GM23338 (cell line): ENCODE data around the gene AGAP9. TPM values are rescaled to one million over a fixed set of nuclear protein-coding genes. Genes with fewer than 3 reads are reported as not detected.
"Not testable (repeated sequence)": the region's sequence is repeated elsewhere in the genome, so short reads cannot be mapped to it uniquely, and the experiment has no call there.

ENCODE experiments used
- ATAC-seq: fragments of 200-7000 bp; cut with Tn5 transposase; 3 replicates; pipeline ENCODE4 v1.9.1; 2020
- DNase-seq: peaks from one replicate; pipeline ENCODE4 v3.0.0-alpha.2; 2015; ENCODE audit warnings: low spot score
- H2AFZ ChIP-seq: fragments of 200-600 bp; sonication (generic); 2 replicates; pipeline ENCODE4 v1.8.0; 2016; ENCODE audit warnings: antibody characterized with exemption, mild to moderate bottlenecking, moderate library complexity
- H3F3A ChIP-seq: fragments of 200-600 bp; sonication (generic); replicated peaks from 2 replicates; pipeline ENCODE4 v1.8.0; 2017; ENCODE audit warnings: antibody characterized with exemption, mixed run types, low read depth
- H3K27ac ChIP-seq: fragments of 200-600 bp; sonication (generic); 2 replicates; pipeline ENCODE4 v1.6.1; 2016; ENCODE audit warnings: low read depth
- H3K27me3 ChIP-seq: fragments of 200-600 bp; sonication (generic); 2 replicates; pipeline ENCODE4 v1.8.0; 2016; ENCODE audit warnings: mild to moderate bottlenecking, mixed run types, moderate library complexity; ENCODE audit not compliant: insufficient read depth
- H3K36me3 ChIP-seq: fragments of 200-600 bp; sonication (generic); 2 replicates; pipeline ENCODE4 v1.8.0; 2016; ENCODE audit warnings: mild to moderate bottlenecking; ENCODE audit not compliant: insufficient read depth
- H3K4me1 ChIP-seq: fragments of 200-600 bp; sonication (generic); 2 replicates; pipeline ENCODE4 v1.8.0; 2016; ENCODE audit warnings: mild to moderate bottlenecking, moderate library complexity; ENCODE audit not compliant: insufficient read depth
- H3K4me2 ChIP-seq: fragments of 200-600 bp; sonication (generic); 2 replicates; pipeline ENCODE4 v1.7.1; 2017; ENCODE audit warnings: mixed run types
- H3K4me3 ChIP-seq: fragments of 200-600 bp; sonication (generic); 2 replicates; pipeline ENCODE4 v1.6.1; 2016; ENCODE audit warnings: mixed run types
- H3K79me2 ChIP-seq: fragments of 200-600 bp; sonication (generic); replicated peaks from 2 replicates; pipeline ENCODE4 v1.8.0; 2017; ENCODE audit warnings: mild to moderate bottlenecking; ENCODE audit not compliant: insufficient read depth
- H3K9me2 ChIP-seq: fragments of 200-600 bp; sonication (generic); 2 replicates; pipeline ENCODE4 v1.8.0; 2017; ENCODE audit not compliant: insufficient read depth
- H4K20me1 ChIP-seq: fragments of 200-600 bp; sonication (generic); replicated peaks from 2 replicates; pipeline ENCODE4 v1.8.0; 2017; ENCODE audit warnings: mild to moderate bottlenecking; ENCODE audit not compliant: insufficient read depth
- H3K27ac Mint-ChIP-seq: 2 replicates; pipeline ENCODE4 v1.8.0; 2020; ENCODE audit warnings: inconsistent platforms, mild to moderate bottlenecking, moderate library complexity, mixed read lengths
- H3K27me3 Mint-ChIP-seq: 3 replicates; pipeline ENCODE4 v1.8.0; 2022; ENCODE audit warnings: low read depth, mild to moderate bottlenecking, moderate library complexity, mixed read lengths, inconsistent platforms; ENCODE audit not compliant: insufficient read depth, poor library complexity
- H3K36me3 Mint-ChIP-seq: 3 replicates; pipeline ENCODE4 v1.8.0; 2021; ENCODE audit warnings: low read depth, mild to moderate bottlenecking, inconsistent platforms, moderate library complexity, mixed read lengths
- H3K4me1 Mint-ChIP-seq: 3 replicates; pipeline ENCODE4 v1.8.0; 2020; ENCODE audit warnings: mild to moderate bottlenecking, inconsistent platforms, mixed read lengths
- H3K4me3 Mint-ChIP-seq: 3 replicates; pipeline ENCODE4 v1.8.0; 2021; ENCODE audit warnings: moderate library complexity, mild to moderate bottlenecking, inconsistent platforms, mixed read lengths
- H3K9me3 Mint-ChIP-seq: 3 replicates; pipeline ENCODE4 v1.8.0; 2020; ENCODE audit warnings: moderate library complexity, mild to moderate bottlenecking, inconsistent platforms, mixed read lengths
- long read RNA-seq: library from polyadenylated mRNA; unstranded; transcript quantifications from one replicate; pipeline ENCODE4 v2.0.0, GENCODE V29; 2020; ENCODE audit not compliant: unreplicated experiment
- polyA plus RNA-seq: library from polyadenylated mRNA; unstranded; fragments of >200 nt; fragmentation: Nextera tagmentation; extraction: Ambion mirVana; gene quantifications from 2 replicates; pipeline ENCODE4 v1.2.1, GENCODE V29; 2016
- total RNA-seq: library from RNA; depleted of rRNA; stranded (reverse); fragments of >200 nt; shearing (Covaris generic); gene quantifications from 2 replicates; pipeline ENCODE4 v1.2.3, GENCODE V29; 2014; rRNA removed

Gene AGAP9
- total RNA-seq (6.9 and 7.6 TPM in 2 replicates), polyA plus RNA-seq (5.8 and 7.2 TPM in 2 replicates)
- long read RNA-seq, result 0 reads

DNA sequence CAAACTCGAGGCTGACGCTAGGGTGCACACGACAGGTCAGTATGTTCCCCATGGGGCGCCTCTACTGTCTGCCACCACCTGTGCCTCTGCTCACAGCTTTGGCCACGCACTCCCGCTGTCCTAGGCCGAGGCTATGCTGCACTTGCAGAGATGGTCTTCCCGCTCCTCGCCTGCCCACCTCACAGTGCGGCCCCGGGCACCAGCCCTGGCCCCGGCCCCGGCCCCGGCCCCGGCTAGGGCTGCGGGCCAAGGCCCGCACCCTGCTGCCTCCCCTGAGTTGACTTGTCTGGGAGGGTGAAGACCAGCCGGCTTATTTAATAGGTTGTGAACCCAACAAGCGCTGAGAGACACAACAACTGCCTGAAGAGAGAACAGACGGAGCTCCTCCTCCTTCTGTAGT lies at the start of gene AGAP9:
Gene AGAP9, minus strand, starts transcription at position 164 of the 400 bp plus-strand sequence. Its CDS starts 112 bp downstream, at position 52.
- H3K4me3 Mint-ChIP-seq, result not testable (repeated sequence)

DNA sequence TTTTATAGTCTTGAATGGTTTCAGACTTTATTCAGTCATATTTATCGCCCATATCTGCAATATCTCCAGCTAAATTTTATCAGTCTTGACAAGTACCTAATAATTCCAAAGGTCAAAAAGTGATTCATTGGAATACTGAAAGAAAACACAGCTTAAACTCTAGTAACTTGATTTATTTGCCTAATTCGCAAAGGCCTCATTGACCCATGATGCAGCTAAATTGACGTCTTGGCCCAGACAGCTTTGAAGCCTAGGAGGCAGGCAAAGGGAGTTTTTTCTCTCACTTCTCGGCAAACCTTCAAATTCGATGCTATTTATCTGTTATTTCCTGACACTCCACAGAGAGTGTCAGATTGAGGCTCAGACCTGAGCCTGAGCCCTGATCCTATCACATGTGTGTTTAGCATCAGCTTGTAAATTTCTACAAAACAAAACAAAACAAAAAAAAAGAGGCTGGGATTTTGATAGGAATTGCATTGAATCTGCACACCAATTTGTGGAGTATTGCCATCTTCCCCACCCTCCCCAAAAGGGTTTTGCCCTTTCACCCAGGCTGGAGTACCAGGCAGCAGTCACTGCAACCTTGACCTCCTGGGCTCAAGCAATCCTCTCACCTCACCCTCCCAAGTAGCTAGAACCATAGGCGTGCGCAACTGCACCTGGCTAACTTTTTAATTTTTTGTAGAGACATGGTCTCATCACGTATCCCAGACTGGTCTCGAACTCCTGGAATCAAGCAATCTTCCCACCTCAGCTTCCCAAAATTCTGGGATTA lies 47.9 kb upstream of the AGAP9 start:
- not testable (repeated sequence) for H3K36me3 Mint-ChIP-seq, H3K27ac ChIP-seq, ATAC-seq, H3K36me3 ChIP-seq, H3K9me2 ChIP-seq, H3K4me2 ChIP-seq, H3K4me3 Mint-ChIP-seq, H4K20me1 ChIP-seq, H3K4me3 ChIP-seq, H3F3A ChIP-seq, H2AFZ ChIP-seq, H3K79me2 ChIP-seq, H3K27ac Mint-ChIP-seq, H3K27me3 Mint-ChIP-seq, H3K9me3 Mint-ChIP-seq, H3K27me3 ChIP-seq, H3K4me1 ChIP-seq, H3K4me1 Mint-ChIP-seq, DNase-seq

More for the DNA sequence above, at the start of gene AGAP9:
- H3K27ac Mint-ChIP-seq, H3K27ac ChIP-seq, H3K36me3 Mint-ChIP-seq, H3K4me2 ChIP-seq, H3K4me1 ChIP-seq, H3K4me1 Mint-ChIP-seq, H3K36me3 ChIP-seq, H3K4me3 ChIP-seq, DNase-seq, ATAC-seq, H3K9me2 ChIP-seq, H3K27me3 Mint-ChIP-seq, H3F3A ChIP-seq, H3K27me3 ChIP-seq, H3K79me2 ChIP-seq, H2AFZ ChIP-seq, H4K20me1 ChIP-seq, H3K9me3 Mint-ChIP-seq: not testable (repeated sequence)

DNA sequence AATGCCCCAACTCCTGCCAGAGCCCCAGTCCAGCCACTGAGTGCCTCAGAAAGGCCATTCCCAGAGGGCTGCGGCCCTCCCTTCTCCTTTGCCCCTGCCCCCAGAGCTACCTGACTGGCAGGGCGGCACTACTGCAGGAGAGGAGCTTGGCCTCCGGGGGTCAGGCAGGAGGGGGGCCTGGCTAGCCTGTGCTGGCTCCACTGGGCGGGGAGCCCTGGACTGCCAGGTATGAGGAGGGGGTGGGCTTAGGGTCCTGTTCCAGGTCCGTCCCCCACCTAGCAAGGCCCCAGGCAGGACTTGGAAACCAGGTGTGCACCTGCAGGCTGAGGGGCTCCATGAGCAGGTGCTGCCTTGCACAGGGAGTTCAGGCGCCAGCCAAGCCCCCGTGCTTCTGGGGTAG lies 43.3 kb upstream of the AGAP9 start:
- not testable (repeated sequence) for H3K27ac ChIP-seq, H3K36me3 ChIP-seq, H3K9me2 ChIP-seq, H3K36me3 Mint-ChIP-seq, H3K4me1 ChIP-seq, H4K20me1 ChIP-seq, H3K4me3 ChIP-seq, H3K4me3 Mint-ChIP-seq, H3K27ac Mint-ChIP-seq, H3K4me1 Mint-ChIP-seq, H3K27me3 ChIP-seq, H3F3A ChIP-seq, H3K27me3 Mint-ChIP-seq, H3K79me2 ChIP-seq, H3K4me2 ChIP-seq, DNase-seq, H3K9me3 Mint-ChIP-seq, H2AFZ ChIP-seq
- peak; percentile 87 for ATAC-seq

DNA sequence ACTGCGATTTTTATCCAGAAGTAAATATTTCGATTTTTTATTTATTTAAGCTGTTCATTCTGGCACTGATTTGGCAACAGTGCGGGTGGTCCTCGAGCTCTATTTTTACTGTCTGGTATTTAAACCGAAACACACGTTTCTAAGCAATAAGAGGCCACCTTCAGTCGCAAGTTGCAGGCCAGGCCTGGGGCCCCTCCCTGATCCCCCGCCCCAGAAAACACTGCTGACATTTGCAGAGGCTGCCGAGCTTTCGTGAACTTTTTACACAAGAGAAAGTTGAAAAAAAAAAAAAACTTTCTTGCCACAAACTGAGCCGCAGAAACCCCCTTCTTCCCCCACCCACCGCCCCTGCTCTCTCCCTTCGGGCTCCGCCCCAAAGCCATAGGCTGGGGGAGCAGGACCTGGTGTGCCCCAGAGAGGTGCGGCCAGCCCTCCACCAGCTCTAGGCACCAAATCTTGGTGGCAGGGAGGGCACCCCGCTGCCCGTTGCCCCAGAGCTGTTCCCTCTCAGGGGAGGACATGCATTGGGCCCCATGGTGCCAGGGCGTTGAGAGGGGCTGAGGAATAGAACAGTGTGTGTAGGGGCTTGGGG lies 42.8 kb upstream of the AGAP9 start:
- not testable (repeated sequence) for H3K27me3 ChIP-seq, H2AFZ ChIP-seq, H3K9me3 Mint-ChIP-seq, H3K4me1 ChIP-seq, H3K27me3 Mint-ChIP-seq, H4K20me1 ChIP-seq, H3K4me3 ChIP-seq, DNase-seq, H3K36me3 Mint-ChIP-seq, H3K79me2 ChIP-seq, H3K4me3 Mint-ChIP-seq, H3K36me3 ChIP-seq, H3K4me2 ChIP-seq, H3K4me1 Mint-ChIP-seq, H3K27ac ChIP-seq, H3K27ac Mint-ChIP-seq, H3K9me2 ChIP-seq, H3F3A ChIP-seq
- peak; percentile 47 for ATAC-seq

DNA sequence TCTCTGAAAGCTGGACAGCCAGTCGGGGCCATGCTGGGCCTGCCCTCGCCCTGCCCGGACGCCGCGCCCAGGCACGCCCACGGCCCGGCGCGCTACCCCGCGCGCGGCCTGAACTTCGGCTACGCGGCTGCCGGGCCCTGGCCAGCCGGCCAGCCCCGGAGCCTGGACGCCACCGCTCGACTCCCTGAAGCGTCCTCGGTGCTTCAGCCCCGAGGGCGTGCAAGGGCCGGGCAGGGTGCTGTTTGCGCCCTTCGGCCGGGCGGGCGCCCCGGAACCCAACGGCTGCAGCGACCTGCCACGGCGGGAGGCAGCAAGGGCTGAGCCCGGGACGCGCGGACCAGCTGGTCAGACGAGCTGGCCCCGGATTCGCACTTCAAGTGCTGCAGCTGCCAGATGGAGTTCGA lies 42.1 kb upstream of the AGAP9 start:
- peak; percentile 34 for ATAC-seq
- H3K27ac ChIP-seq, H3K4me3 ChIP-seq, H2AFZ ChIP-seq, H3K9me2 ChIP-seq, H3F3A ChIP-seq, H3K27me3 ChIP-seq, H4K20me1 ChIP-seq, H3K4me3 Mint-ChIP-seq, H3K27me3 Mint-ChIP-seq, H3K79me2 ChIP-seq, H3K4me1 ChIP-seq, H3K36me3 Mint-ChIP-seq, H3K4me1 Mint-ChIP-seq, H3K9me3 Mint-ChIP-seq, H3K4me2 ChIP-seq, DNase-seq, H3K36me3 ChIP-seq, H3K27ac Mint-ChIP-seq: not testable (repeated sequence)

DNA sequence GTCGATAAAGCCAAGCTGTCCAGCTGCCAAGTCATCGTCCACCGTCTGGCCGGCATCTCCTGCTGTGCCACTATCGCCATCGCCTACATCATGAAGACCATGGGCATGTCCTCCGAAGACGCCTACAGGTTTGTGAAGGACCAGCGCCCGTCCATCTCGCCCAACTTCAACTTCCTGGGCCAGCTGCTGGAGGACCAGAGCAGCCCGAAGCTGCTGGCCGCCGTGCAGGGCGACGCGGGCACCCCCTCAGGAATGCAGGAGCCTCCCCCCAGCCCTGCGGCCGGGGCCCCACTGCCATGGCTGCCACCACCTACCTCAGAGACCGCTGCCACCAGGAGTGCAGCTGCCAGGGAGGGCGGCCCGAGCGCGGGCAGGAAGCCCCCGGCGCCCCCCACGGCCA lies 41.5 kb upstream of the AGAP9 start:
- not testable (repeated sequence) for DNase-seq

More for the DNA sequence above, 41.5 kb upstream of the AGAP9 start:
- H3K4me3 Mint-ChIP-seq, H3K27me3 ChIP-seq, H3K4me2 ChIP-seq, H3K36me3 ChIP-seq, H3K36me3 Mint-ChIP-seq, H3K9me3 Mint-ChIP-seq, H3K4me3 ChIP-seq, H2AFZ ChIP-seq, H3K4me1 Mint-ChIP-seq, H3F3A ChIP-seq, H3K79me2 ChIP-seq, H3K27me3 Mint-ChIP-seq, ATAC-seq, H4K20me1 ChIP-seq, H3K9me2 ChIP-seq, H3K27ac Mint-ChIP-seq, H3K27ac ChIP-seq, H3K4me1 ChIP-seq: not testable (repeated sequence)
